MCF 10A (cell line): Measurements from ENCODE around the gene FSCN2. TPM values are rescaled to one million over a fixed set of nuclear protein-coding genes. Genes with fewer than 3 reads are reported as not detected.

ENCODE experiments used
- BruUV-seq: library from RNA; stranded (reverse); fragments of 400-500 nt; replicated peaks from 2 replicates; lab custom pipeline; 2021; lab: Mats Ljungman, UMichigan
- CTCF ChIA-PET: fragments of 300-600 bp; sonication (Branson Sonifier 250); formaldehyde crosslinking; extraction: SDS; loops from one replicate; lab custom pipeline; 2021; ENCODE audit warnings: antibody characterized with exemption, inconsistent platforms; lab: Yijun Ruan, JAX
- POLR2A ChIA-PET: fragments of 300-600, 350-650 bp; sonication (Branson Sonifier 250); formaldehyde crosslinking; extraction: SDS; loops from one replicate; lab custom pipeline; 2020; ENCODE audit warnings: antibody characterized with exemption, inconsistent platforms; lab: Yijun Ruan, JAX
- DNase-seq: peaks from one replicate; pipeline ENCODE4 v3.0.0-alpha.2; 2018; ENCODE audit not compliant: unreplicated experiment
- H3K27ac Mint-ChIP-seq: one replicate; pipeline ENCODE4 v1.8.0; 2022; ENCODE audit warnings: mild to moderate bottlenecking, low read depth, mixed read lengths; ENCODE audit not compliant: unreplicated experiment
- H3K27me3 Mint-ChIP-seq: one replicate; pipeline ENCODE4 v1.8.0; 2022; ENCODE audit warnings: mixed read lengths; ENCODE audit not compliant: insufficient read depth, unreplicated experiment
- H3K36me3 Mint-ChIP-seq: one replicate; pipeline ENCODE4 v1.8.0; 2022; ENCODE audit warnings: mild to moderate bottlenecking, moderate library complexity, mixed read lengths; ENCODE audit not compliant: insufficient read depth, unreplicated experiment
- H3K4me1 Mint-ChIP-seq: one replicate; pipeline ENCODE4 v1.8.0; 2022; ENCODE audit warnings: mixed read lengths; ENCODE audit not compliant: insufficient read depth, unreplicated experiment
- H3K4me3 Mint-ChIP-seq: one replicate; pipeline ENCODE4 v1.8.0; 2022; ENCODE audit warnings: mild to moderate bottlenecking, moderate library complexity, mixed read lengths; ENCODE audit not compliant: unreplicated experiment
- H3K9me3 Mint-ChIP-seq: one replicate; pipeline ENCODE4 v1.8.0; 2022; ENCODE audit warnings: mixed read lengths; ENCODE audit not compliant: unreplicated experiment
- CTCF ChIP-seq: fragments of 200-600 bp; IDR thresholded peaks from one replicate; pipeline ENCODE4 v1.8.0; 2022; ENCODE audit warnings: antibody characterized with exemption, mild to moderate bottlenecking; ENCODE audit not compliant: unreplicated experiment
- intact Hi-C: fragments of 100-400 bp; cut with micrococcal nuclease; formaldehyde crosslinking; loops from 2 replicates; pipeline ENCODE4 v1.14.1; 2022
- total RNA-seq: library from RNA; stranded (reverse); gene quantifications from 2 replicates; pipeline ENCODE4 v1.2.3, GENCODE V29; 2022

Gene FSCN2
- total RNA-seq, 1 experiment from 2014 or later = not detected

GRCh38 chr17:81509207-81509971, 18.8 kb upstream of the FSCN2 start:
- Mint-ChIP-seq H3K36me3 (peaks cover 61% of the 10 kb centered on the region), H3K4me1 (peaks cover 25% of the 10 kb centered on the region), H3K27me3 (no peaks in the 10 kb centered on the region), H3K27ac (peak overlapping the region; percentile 66), H3K4me3 (peak overlapping the region; percentile 92), H3K9me3 (no peaks in the 10 kb centered on the region)
- no peak for TF ChIP-seq CTCF
- POLR2A ChIA-PET = interaction anchor here (0.6 to 9.4 kb wide), 13 partner anchors 9 to 270 kb away, joined by 3 to 169 read pairs (median 4); partner anchors contain the start of genes BAHCC1, NDUFAF8 and TEPSIN
- peak; percentile 53 for DNase-seq
- intact Hi-C loops = no loop called here
- BruUV-seq = no TSS peak
- CTCF ChIA-PET = interaction anchor here (0.9 to 1.2 kb wide), 2 partner anchors 24 to 38 kb away, joined by 3 to 6 read pairs; no protein-coding TSS in a partner anchor

GRCh38 chr17:81509972-81510784, 18.0 kb upstream of the FSCN2 start:
- intact Hi-C loops = no loop called here
- BruUV-seq = no TSS peak
- H3K9me3 Mint-ChIP-seq = no peaks in the 10 kb centered on the region
- TF ChIP-seq CTCF = no peak
- POLR2A ChIA-PET = interaction anchor here (0.6 to 9.4 kb wide), 12 partner anchors 9 to 270 kb away, joined by 3 to 169 read pairs (median 4); partner anchors contain the start of genes BAHCC1, FAAP100 and HGS
- CTCF ChIA-PET = interaction anchor here (0.9 kb wide), 1 partner anchor 92 kb away, joined by 3 read pairs; no protein-coding TSS in a partner anchor
- DNase-seq = peak; percentile 26
- H3K36me3 Mint-ChIP-seq = peaks cover 65% of the 10 kb centered on the region
- H3K27me3 Mint-ChIP-seq = no peaks in the 10 kb centered on the region
- H3K27ac Mint-ChIP-seq = peak overlapping the region; percentile 66
- peaks cover 25% of the 10 kb centered on the region for H3K4me1 Mint-ChIP-seq
- peak overlapping the region; percentile 92 for H3K4me3 Mint-ChIP-seq

- Mint-ChIP-seq H3K4me1 (peaks cover 25% of the 10 kb centered on the region), H3K4me3 (peak overlapping the region; percentile 92), H3K27me3 (no peaks in the 10 kb centered on the region), H3K36me3 (peaks cover 69% of the 10 kb centered on the region), H3K9me3 (no peaks in the 10 kb centered on the region), H3K27ac (peak overlapping the region; percentile 91)
- ChIA-PET CTCF (interaction anchor here (0.9 kb wide), 1 partner anchor 91 kb away, joined by 3 read pairs; no protein-coding TSS in a partner anchor), POLR2A (interaction anchor here (0.6 to 9.4 kb wide), 11 partner anchors 18 to 271 kb away, joined by 3 to 169 read pairs (median 4); partner anchors contain the start of genes BAHCC1, FAAP100 and HGS)
- intact Hi-C loops = no loop called here
- DNase-seq = no peak
- BruUV-seq = no TSS peak
- no peak for TF ChIP-seq CTCF
Observed at GRCh38 chr17:81510785-81511553, 17.2 kb upstream of the FSCN2 start.
